8988T (cell line): ENCODE measurements around the gene TMEFF1.

ENCODE experiments used
- DNase-seq: peaks from one replicate; pipeline ENCODE4 v3.0.0; 2011

The TMEFF1 gene

GRCh38 chr9:100578610-100579009 is 105.7 kb downstream of the TMEFF1 start:
- no peak for DNase-seq

DNA sequence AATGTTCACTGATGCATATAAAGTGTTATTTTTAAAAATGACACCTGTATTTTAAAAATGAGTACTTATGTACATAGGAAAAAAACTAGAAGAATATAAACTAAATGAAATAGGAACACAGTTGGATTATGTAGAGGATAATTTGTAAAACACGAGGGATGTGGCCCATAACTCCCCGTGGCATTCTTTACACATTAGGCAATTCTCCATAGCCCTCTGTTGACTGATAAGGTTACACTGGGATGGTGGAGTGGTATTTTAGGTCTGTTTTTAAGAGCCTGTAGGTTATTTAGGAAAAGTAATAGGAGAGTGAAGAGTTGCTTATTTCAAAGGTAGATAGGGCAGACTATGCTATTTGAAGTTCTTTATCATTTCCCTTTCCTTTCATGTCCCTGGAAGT is 106.7 kb downstream of the TMEFF1 start:
- no peak for DNase-seq

DNA sequence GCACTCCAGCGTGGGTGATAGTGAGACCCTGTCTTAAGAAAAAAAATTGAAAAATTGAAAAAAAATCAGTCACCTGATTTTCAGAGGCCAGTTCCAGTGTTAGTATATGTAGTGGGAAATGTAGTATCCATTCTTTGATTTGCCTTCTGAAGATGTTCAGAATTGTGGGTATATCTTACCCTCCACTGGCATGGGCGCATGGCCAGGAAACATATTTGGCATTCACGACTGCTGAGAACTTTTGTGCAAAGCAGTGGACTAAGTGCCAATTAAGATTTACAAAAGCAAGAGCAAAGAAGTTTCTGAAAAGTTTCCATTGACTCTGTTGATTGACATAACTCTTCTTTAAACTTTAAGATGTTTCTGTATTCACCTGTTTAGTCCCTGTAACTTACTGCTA is 107.3 kb downstream of the TMEFF1 start:
- no peak for DNase-seq

- DNase-seq, result no peak
Measured at GRCh38 chr9:100581081-100581480, 108.1 kb downstream of the TMEFF1 start.

DNA sequence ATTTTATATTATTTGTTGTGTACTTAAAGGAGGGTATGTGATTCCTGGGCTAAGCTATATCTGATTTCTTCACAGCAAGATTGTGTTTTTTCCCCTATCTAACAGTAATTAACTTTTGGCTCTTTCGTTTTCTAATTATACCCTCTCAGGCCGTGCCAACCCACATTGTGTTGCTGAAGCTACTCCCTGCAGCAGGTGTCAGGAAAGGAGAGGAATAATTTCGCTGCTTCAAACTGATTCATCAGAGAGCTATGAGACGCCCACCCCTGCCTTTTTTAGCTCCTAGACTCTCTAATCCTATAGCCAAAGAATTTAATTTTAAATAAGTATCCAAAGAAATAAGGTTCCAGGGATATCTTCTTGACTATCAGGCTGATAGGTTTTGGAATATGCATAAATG is 108.7 kb downstream of the TMEFF1 start:
- no peak for DNase-seq

GRCh38 chr9:100583014-100583802 is 110.3 kb downstream of the TMEFF1 start:
- DNase-seq, result no peak

DNA sequence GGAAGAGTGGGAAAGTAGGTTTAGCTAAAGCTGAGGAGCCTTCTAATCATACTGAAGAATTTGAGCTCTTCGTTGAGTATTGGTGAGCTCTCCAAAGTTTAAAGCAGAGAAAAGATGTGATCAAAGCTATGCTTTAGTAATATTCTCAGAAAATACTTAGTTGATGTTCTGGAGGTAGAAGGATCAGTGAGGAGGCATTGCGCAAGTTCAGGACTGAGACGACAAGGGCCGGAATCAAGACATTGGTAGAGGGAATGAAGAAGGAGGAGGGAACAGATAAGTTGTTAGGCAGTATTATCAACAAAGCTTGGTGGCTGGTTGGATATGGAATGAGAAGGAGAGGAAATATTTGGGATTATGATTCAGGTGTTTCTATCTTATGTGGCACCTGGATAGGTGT is 112.0 kb downstream of the TMEFF1 start:
- no peak for DNase-seq

- DNase-seq, result no peak
Measured at GRCh38 chr9:100586093-100586492, 113.1 kb downstream of the TMEFF1 start.

DNA sequence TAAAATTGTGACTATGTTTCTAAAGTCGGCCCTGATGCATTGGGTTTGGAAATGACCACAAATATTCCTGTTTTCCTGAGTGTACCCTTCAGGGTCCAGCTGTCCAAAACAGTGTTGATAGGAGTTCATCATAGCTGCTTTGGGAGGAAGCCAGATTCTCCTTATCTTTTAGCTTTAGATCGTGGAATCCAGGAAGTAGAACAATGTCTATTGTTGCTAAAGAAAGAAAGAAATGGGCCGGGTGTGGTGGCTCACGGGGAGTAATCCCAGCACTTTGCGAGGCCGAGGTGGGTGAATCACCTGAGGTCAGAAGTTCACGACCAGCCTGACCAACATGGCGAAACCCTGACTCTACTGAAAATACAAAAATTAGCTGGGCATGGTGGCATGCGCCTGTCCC is 114.4 kb downstream of the TMEFF1 start:
- DNase-seq, result no peak

GRCh38 chr9:100589582-100589981 is 116.6 kb downstream of the TMEFF1 start:
- no peak for DNase-seq

- DNase-seq, result no peak
Measured at GRCh38 chr9:100590481-100590880, 117.5 kb downstream of the TMEFF1 start.

- no peak for DNase-seq
Measured at GRCh38 chr9:100591139-100591538, 118.2 kb downstream of the TMEFF1 start.

- DNase-seq, result no peak
Measured at GRCh38 chr9:100591639-100592412, 118.9 kb downstream of the TMEFF1 start.

GRCh38 chr9:100595391-100596199 is 122.6 kb downstream of the TMEFF1 start:
- no peak for DNase-seq

DNA sequence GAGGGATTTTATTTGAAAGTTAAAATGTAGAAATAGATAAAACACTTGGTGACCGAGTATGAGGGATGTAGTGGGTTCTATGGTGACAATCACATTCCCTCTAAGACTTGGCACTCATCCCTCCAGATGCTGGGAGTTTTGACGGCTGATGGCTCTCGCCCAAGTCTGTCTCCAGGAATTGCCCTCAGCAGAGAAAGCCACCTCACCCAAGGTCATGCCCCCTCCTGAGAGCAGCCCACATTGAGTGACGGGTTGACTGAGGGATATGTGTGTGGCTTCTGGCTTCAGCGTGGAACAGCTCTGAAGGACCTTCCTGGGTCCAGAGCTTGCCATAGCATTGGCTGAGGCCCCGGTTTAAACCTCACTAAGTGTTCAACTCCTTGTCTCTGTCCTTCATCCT is 124.3 kb downstream of the TMEFF1 start:
- no peak for DNase-seq

- peak; percentile 61 for DNase-seq
Measured at GRCh38 chr9:100598641-100599145, 125.7 kb downstream of the TMEFF1 start.

DNA sequence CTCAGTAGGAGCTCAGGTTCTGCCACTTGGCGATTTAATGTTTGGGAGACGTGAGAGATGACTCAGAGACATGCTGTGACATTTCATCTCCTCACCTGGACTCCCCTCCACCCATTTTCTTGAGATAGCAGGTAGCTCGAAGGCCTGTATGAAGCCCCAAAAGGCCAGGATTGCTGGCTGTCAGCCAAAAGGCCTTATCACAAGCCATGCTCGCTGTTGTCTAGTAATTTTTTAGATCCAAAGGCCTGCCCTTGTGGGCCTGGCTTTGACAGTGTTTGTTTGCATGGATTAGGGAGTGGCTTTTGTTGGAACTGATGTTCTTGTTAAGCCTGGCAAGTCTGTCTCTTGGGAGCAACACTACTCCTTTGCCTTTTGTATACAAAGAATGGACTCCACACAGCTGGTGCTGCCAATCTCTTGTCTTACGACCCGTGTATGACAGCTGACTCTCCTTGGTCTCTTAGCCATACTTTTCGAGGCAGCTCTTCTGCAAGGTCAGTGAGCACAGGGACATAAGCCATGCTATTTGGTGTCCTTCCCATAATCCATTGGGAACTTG is 127.7 kb downstream of the TMEFF1 start:
- DNase-seq, result no peak

- peak; percentile 41 for DNase-seq
Measured at GRCh38 chr9:100601216-100601615, 128.3 kb downstream of the TMEFF1 start.

DNA sequence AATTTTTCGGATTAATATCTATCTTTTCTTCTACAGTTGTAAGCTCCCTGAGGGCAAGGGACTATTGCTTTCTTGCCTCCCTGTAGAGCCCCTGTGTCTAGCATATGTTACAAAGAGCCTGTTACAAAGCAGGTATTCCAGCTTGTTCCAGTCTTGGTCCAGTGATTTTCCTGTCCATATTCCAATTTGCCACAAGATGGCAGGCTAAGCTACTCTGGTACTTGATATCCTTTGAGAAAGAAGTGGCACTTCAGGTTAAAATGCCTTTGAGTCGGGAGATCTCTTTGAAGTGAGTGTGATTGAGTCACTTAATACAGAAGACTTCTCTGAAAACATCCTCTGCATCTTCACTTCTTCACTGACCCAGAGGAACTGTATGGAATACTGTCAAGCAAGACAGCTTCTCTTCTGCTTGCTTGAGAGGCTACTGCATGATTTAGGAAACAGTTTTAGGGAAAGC is 129.4 kb downstream of the TMEFF1 start:
- DNase-seq, result peak; percentile 29

GRCh38 chr9:100605405-100605804 is 132.5 kb downstream of the TMEFF1 start:
- DNase-seq, result no peak

DNA sequence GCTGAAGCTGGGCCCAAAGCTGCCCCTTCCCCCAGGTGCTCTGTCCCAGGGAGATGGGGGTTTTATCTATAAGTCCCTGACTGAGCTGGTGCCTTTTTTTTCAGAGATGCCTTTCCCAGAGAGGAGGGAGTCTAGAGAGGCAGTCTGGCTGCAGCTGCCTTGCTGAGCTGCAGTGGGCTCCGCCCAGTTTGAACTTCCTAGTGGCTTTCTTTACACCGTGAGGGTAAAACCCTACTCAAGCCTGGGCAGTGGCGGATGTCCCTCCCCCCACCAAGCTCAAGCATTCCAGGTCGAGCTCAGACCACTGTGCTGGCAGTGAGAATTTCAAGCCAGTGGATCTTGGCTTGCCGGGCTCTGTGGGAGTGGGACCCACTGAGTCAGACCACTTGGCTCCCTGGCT is 146.2 kb downstream of the TMEFF1 start:
- DNase-seq, result no peak

DNA sequence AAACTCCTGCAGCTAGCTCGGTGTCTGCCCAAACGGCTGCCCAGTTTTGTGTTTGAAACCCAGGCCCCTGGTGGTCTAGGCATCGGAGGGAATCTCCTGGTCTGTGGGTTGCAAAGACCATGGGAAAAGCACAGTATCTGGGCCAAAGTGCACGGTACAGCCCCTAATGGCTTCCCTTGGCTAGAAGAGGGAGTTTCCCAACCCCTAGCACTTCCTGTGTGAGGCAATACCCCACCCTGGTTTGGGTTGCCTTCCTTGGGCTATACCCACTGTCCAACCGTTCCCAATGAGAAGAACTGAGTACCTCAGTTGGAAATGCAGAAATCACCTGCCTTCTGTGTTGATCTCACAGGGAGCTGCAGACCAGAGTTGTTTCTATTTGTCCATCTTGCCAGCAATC is 146.7 kb downstream of the TMEFF1 start:
- DNase-seq, result no peak

GRCh38 chr9:100623969-100624368 is 151.0 kb downstream of the TMEFF1 start:
- no peak for DNase-seq
